Tibial nerve (tissue), 3 donors: Measurements from ENCODE around the gene BICD1.

Source experiments
- POLR2A ChIP-seq, 2 donors: fragments of 450-650 bp; IDR thresholded peaks; one replicate each; pipeline ENCODE4 v1.6.1; 2017; ENCODE audit warnings: antibody characterized with exemption in 2 of 2, mild to moderate bottlenecking in 2 of 2, moderate library complexity in 2 of 2
- TF ChIP-seq, protein P1 (sequence below), 5 experiments: fragments of 200-600 bp in 3 of 5; fragments of 450-650 bp in 2 of 5; sonication (generic) in 3 of 5; IDR thresholded peaks; one replicate each; pipeline ENCODE4 v1.5.1; 2016 to 2019; ENCODE audit warnings: antibody characterized with exemption in 5 of 5, mild to moderate bottlenecking in 3 of 5, moderate library complexity in 2 of 5

- no peak for TF ChIP-seq POLR2A (IDR thresholded peaks at IDR 0.05)
- TF ChIP-seq, protein P1, sequence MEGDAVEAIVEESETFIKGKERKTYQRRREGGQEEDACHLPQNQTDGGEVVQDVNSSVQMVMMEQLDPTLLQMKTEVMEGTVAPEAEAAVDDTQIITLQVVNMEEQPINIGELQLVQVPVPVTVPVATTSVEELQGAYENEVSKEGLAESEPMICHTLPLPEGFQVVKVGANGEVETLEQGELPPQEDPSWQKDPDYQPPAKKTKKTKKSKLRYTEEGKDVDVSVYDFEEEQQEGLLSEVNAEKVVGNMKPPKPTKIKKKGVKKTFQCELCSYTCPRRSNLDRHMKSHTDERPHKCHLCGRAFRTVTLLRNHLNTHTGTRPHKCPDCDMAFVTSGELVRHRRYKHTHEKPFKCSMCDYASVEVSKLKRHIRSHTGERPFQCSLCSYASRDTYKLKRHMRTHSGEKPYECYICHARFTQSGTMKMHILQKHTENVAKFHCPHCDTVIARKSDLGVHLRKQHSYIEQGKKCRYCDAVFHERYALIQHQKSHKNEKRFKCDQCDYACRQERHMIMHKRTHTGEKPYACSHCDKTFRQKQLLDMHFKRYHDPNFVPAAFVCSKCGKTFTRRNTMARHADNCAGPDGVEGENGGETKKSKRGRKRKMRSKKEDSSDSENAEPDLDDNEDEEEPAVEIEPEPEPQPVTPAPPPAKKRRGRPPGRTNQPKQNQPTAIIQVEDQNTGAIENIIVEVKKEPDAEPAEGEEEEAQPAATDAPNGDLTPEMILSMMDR (IDR thresholded peaks at IDR 0.05) = no peak
These were observed 38.4 kb downstream of the BICD1 start for GRCh38 chr12:32145096-32145495.
